Common myeloid progenitor, CD34-positive (primary cell): ENCODE results near the gene CUEDC1.

ENCODE experiments used
- CTCF ChIA-PET: fragments of 350-600 bp; sonication (Branson Sonifier 250); formaldehyde crosslinking; loops from one replicate; lab custom pipeline; 2021; ENCODE audit warnings: antibody characterized with exemption; lab: Charles Lee
- POLR2A ChIA-PET: fragments of 350-600 bp; sonication (Branson Sonifier 250); formaldehyde crosslinking; loops from one replicate; lab custom pipeline; 2021; ENCODE audit warnings: antibody characterized with exemption; lab: Charles Lee
- DNase-seq, 3 donors: peaks; one replicate each; pipeline versions ENCODE4 v3.0.0 to v3.0.0-alpha.2; 2013
- H3K27ac ChIP-seq, 2 experiments: 1 replicate in 1 of 2; 2 replicates in 1 of 2; pipeline ENCODE4 v1.7.0; 2013; ENCODE audit warnings: inconsistent platforms in 2 of 2, low read length in 2 of 2, mild to moderate bottlenecking in 2 of 2, low read depth in 1 of 2, moderate library complexity in 1 of 2; ENCODE audit not compliant: severe bottlenecking in 2 of 2, insufficient read depth in 1 of 2, poor library complexity in 1 of 2
- H3K27me3 ChIP-seq, 5 experiments: replicated peaks in 2 of 5; 1 replicate in 3 of 5; 2 replicates in 2 of 5; pipeline versions ENCODE4 v1.6.1 to v1.7.0; 2013; ENCODE audit warnings: low read length in 4 of 5, mild to moderate bottlenecking in 2 of 5, moderate library complexity in 2 of 5, inconsistent platforms in 1 of 5; ENCODE audit not compliant: insufficient read depth in 5 of 5, control insufficient read depth in 4 of 5
- H3K36me3 ChIP-seq, 4 experiments: 1 replicate in 2 of 4; 2 replicates in 2 of 4; pipeline versions ENCODE4 v1.6.1 to v1.7.0; 2013; ENCODE audit warnings: low read length in 3 of 4, control low read depth in 1 of 4, mild to moderate bottlenecking in 1 of 4; ENCODE audit not compliant: control insufficient read depth in 4 of 4, insufficient read depth in 4 of 4
- H3K4me1 ChIP-seq, 4 experiments: 1 replicate in 3 of 4; 2 replicates in 1 of 4; pipeline versions ENCODE4 v1.6.1 to v1.7.1; 2013; ENCODE audit warnings: low read length in 3 of 4, mild to moderate bottlenecking in 3 of 4, control low read depth in 1 of 4, inconsistent platforms in 1 of 4, moderate library complexity in 1 of 4; ENCODE audit not compliant: control insufficient read depth in 4 of 4, insufficient read depth in 4 of 4; ENCODE audit errors: control extremely low read depth in 1 of 4
- H3K4me3 ChIP-seq, 7 experiments: 1 replicate in 4 of 7; 2 replicates in 3 of 7; pipeline versions ENCODE4 v1.5.1 to v1.7.0; 2013; ENCODE audit warnings: mild to moderate bottlenecking in 7 of 7, low read length in 6 of 7, moderate library complexity in 6 of 7, inconsistent platforms in 2 of 7, low read depth in 2 of 7, control low read depth in 1 of 7; ENCODE audit not compliant: insufficient read depth in 4 of 7, control insufficient read depth in 1 of 7; ENCODE audit errors: extremely low read depth in 1 of 7
- H3K9me3 ChIP-seq, 5 experiments: 1 replicate in 4 of 5; 2 replicates in 1 of 5; pipeline versions ENCODE4 v1.6.1 to v1.7.1; 2013; ENCODE audit warnings: low read length in 4 of 5, mild to moderate bottlenecking in 2 of 5, inconsistent platforms in 1 of 5, low read depth in 1 of 5, moderate library complexity in 1 of 5; ENCODE audit not compliant: control insufficient read depth in 4 of 5, insufficient read depth in 2 of 5; ENCODE audit errors: control extremely low read depth in 1 of 5
- WGBS: methylation state at CpG from one replicate; pipeline ENCODE4 v1.1.5; 2013; ENCODE audit not compliant: insufficient coverage; 5-methylcytosine and 5-hydroxymethylcytosine counted together

CUEDC1 gene

DNA sequence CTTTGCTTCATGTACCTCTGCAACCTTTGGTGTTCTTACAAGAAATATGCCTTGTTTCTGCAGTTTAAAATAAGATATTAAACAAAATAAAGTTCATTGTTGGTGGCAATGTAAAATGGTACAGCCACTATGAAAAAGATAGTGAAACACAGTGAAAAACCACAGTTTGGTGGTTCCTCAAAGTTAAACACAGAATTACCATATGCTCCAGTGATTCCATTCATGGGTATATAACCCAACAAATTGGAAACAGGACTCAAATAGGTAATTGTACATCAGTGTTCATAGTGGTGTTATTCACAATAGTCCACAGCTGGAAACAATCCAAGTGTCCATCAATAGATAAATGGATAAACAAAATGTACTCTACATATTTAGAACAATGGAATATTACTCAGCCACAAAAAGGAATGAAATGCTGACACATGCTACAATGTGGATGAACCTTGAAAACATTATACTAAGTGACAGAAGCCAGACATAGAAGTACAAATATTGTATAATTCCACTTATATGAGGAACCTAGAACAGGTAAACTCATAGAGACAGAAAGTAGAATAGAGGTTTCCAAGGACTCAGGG, 49.2 kb downstream of the CUEDC1 start:
- CTCF ChIA-PET = interaction anchor here (0.8 to 7.7 kb wide), 7 partner anchors 9 to 93 kb away, joined by 3 to 31 read pairs (median 6); no protein-coding TSS in a partner anchor
- peaks cover 12 to 68% (median 52%) of the 10 kb centered on the region in 4 experiments for H3K4me1 ChIP-seq

DNA sequence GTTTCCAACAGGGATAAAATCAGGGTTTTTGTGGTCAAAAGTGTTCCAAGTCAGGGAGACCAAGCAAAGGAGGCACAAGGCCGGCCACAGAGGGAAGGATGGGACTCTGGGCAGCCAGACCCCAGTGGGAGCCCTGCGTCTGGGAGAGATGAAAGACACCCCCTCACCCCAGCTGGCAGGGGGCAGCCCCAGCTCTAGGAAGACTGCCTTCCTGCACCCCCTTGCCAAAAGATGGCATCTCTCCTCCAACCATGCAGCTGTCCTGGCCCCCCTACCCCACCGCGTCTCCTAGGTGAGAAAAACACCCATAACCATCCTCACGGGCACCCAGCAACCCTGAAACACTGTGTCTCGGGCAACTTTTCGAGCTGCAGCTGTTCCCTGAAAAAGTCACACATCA, 51.3 kb downstream of the CUEDC1 start:
- Histone ChIP-seq H3K9me3 (no peaks in the 10 kb centered on the region), H3K27me3 (no peaks in the 10 kb centered on the region), H3K4me1 (peaks cover 15 to 81% (median 68%) of the 10 kb centered on the region in 4 experiments), H3K27ac (no peak overlapping the region), H3K36me3 (no peaks in the 10 kb centered on the region), H3K4me3 (no peak overlapping the region)
- no peak for DNase-seq
- ChIA-PET POLR2A (no interaction called here), CTCF (interaction anchor here (0.9 to 7.7 kb wide), 9 partner anchors 14 to 95 kb away, joined by 3 to 31 read pairs (median 5); no protein-coding TSS in a partner anchor)
- WGBS = 100% methylated on average over 2 of the region's 7 CpGs

More for the DNA sequence above, 49.2 kb downstream of the CUEDC1 start:
- Histone ChIP-seq H3K36me3 (no peaks in the 10 kb centered on the region), H3K27me3 (no peaks in the 10 kb centered on the region), H3K27ac (no peak overlapping the region), H3K4me3 (peak overlapping the region in 1 of 7 experiments; percentile 10), H3K9me3 (no peaks in the 10 kb centered on the region)
- peak in 2 of 3 donors; percentile 49 to 61 for DNase-seq
- POLR2A ChIA-PET = no interaction called here

DNA sequence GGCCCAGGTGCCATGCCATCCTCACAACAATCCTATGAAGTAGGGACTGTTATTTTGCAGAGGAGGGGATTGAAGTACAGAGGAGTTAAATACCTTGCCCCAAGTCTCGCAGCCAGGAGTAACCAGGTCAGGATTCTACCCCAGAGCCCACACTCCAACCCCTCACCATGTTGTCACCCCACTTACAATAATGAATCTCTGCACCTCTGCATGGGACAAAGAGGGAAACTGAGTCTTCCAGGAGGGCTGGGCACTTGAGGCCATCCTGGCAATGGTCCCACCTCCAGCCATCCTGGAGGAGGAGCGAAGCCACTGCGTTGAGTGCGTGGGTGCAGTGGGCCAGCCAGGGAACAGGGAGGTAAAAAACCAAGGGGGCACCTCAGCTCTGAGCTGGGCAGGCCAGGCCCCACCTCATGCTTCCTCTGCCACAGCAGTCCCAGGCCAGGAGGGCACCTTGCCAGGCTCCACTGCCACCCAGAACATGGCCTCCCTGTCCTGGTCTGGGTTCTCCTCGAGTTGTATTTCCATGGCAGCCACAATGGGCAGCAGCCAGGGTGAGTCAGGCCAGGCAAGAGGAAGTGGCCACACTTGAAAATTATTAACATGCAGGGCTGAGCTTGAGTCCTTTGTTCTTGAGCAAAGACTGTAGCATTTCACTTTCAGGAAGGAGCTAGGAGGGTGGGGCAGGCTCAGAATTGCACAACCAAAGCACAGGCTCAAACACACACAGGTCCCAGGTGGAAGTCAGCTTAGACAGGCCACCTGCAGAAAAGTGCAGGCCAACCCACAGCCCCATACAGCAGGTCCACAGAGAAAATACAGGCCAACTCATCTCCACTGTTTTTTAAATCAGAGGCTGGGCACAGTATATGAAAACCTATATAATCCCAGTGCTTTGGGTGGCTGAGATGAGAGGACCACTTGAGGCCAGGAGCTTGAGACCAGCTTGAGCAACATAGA, 52.1 kb downstream of the CUEDC1 start:
- ChIA-PET POLR2A (interaction anchor here (0.6 kb wide), 1 partner anchor 27 kb away, joined by 3 read pairs; no protein-coding TSS in a partner anchor), CTCF (interaction anchor here (0.8 to 7.7 kb wide), 10 partner anchors 14 to 96 kb away, joined by 3 to 31 read pairs (median 4); no protein-coding TSS in a partner anchor)
- peak in 2 of 3 donors; percentile 69 to 74 for DNase-seq
- peaks cover 17 to 82% (median 67%) of the 10 kb centered on the region in 4 experiments for H3K4me1 ChIP-seq
- no peaks in the 10 kb centered on the region for H3K9me3 ChIP-seq
- H3K36me3 ChIP-seq = no peaks in the 10 kb centered on the region
- no peaks in the 10 kb centered on the region for H3K27me3 ChIP-seq
- H3K4me3 ChIP-seq = peak overlapping the region in 4 of 7 experiments; percentile 13 to 30 (median 20)
- H3K27ac ChIP-seq = no peak overlapping the region
- 50% methylated on average over 4 of the region's 5 CpGs for WGBS

DNA sequence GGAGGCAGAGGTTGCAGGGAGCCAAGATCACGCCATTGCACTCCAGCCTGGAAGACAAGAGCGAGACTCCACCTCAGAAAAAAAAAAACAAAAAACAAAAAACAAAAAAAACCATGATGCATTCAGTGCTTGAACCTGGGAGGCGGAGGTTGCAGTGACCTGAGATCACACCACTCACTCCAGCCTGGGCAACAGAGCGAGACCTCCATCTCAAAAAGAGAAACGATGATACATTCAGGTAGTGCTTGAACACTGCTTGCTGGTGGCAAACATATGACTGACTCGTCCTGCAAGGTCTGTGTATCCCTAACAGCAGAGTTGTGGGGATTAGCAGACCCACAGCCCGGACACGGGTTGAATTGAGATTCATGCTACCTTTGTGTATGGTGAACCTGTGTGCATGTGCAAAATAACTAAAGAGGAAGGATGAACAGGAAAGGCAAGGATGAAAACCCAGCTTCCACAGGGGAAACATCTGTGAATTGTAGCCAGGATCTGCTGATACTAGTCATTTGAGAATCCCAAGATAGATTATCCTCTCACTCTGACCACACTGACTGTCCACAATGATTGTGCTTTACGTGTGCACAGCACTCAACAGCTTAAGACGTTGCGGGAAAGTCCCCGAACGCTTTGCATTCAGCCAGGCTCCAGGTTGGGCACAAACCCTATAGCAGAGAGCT, 53.0 kb downstream of the CUEDC1 start:
- Histone ChIP-seq H3K4me1 (peaks cover 17 to 77% (median 65%) of the 10 kb centered on the region in 4 experiments), H3K9me3 (no peaks in the 10 kb centered on the region), H3K27me3 (no peaks in the 10 kb centered on the region), H3K4me3 (no peak overlapping the region), H3K27ac (no peak overlapping the region), H3K36me3 (no peaks in the 10 kb centered on the region)
- 71% methylated on average over 10 of the region's 13 CpGs for WGBS
- ChIA-PET POLR2A (interaction anchor here (0.6 kb wide), 1 partner anchor 26 kb away, joined by 3 read pairs; no protein-coding TSS in a partner anchor), CTCF (interaction anchor here (1.0 to 7.7 kb wide), 6 partner anchors 11 to 97 kb away, joined by 3 to 31 read pairs (median 4); no protein-coding TSS in a partner anchor)
- peak in 2 of 3 donors; percentile 71 to 72 for DNase-seq

GRCh38 chr17:57900991-57901743, 54.0 kb downstream of the CUEDC1 start:
- CTCF ChIA-PET = interaction anchor here (1.0 to 7.7 kb wide), 7 partner anchors 8 to 93 kb away, joined by 3 to 31 read pairs (median 5); no protein-coding TSS in a partner anchor
- Histone ChIP-seq H3K9me3 (no peaks in the 10 kb centered on the region), H3K27me3 (no peaks in the 10 kb centered on the region), H3K4me1 (peaks cover 17 to 70% (median 59%) of the 10 kb centered on the region in 4 experiments), H3K4me3 (no peak overlapping the region), H3K36me3 (no peaks in the 10 kb centered on the region), H3K27ac (no peak overlapping the region)
- 93% methylated on average over 4 of the region's 6 CpGs for WGBS
- DNase-seq = no peak
- POLR2A ChIA-PET = no interaction called here

DNA sequence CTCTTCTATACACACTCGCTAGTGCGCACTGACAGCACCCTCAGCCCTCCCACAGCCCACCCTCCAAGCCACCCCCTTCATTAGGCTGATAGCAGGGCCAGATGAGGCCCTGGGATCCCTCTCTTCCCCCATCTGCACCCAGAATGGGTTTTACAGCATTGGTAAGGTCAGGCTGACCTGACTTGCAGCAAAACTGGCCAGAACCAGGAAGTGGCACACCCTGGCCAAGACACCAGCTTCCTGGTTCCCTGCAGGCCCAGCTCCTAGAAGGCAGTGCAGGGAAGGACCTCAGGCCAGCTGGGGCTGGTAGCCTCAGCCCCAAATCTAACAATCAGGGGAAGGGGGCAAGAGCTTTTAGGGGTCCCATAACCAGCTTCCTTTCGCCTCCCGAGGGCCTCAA, 55.4 kb downstream of the CUEDC1 start:
- CTCF ChIA-PET = interaction anchor here (1.2 to 7.7 kb wide), 8 partner anchors 9 to 95 kb away, joined by 3 to 31 read pairs (median 6); no protein-coding TSS in a partner anchor

More for the DNA sequence above, 55.4 kb downstream of the CUEDC1 start:
- H3K27me3 ChIP-seq = no peaks in the 10 kb centered on the region
- WGBS = 92% methylated on average over 4 of the region's 4 CpGs
- no peaks in the 10 kb centered on the region for H3K9me3 ChIP-seq
- DNase-seq = no peak
- POLR2A ChIA-PET = no interaction called here
- H3K4me3 ChIP-seq = no peak overlapping the region
- no peak overlapping the region for H3K27ac ChIP-seq
- peaks cover 17 to 68% (median 58%) of the 10 kb centered on the region in 4 experiments for H3K4me1 ChIP-seq
- H3K36me3 ChIP-seq = no peaks in the 10 kb centered on the region
